HL-60 (cell line): ENCODE measurements around the gene OLFML2B.

ENCODE experiments used
- CTCF ChIP-seq: IDR thresholded peaks from one replicate; pipeline ENCODE4 v1.5.1; 2011; ENCODE audit warnings: low read length, control low read depth, inconsistent platforms; ENCODE audit not compliant: insufficient read depth
- GABPA ChIP-seq: IDR thresholded peaks from 2 replicates; pipeline ENCODE4 v1.6.1; 2012; ENCODE audit warnings: low read depth
- REST ChIP-seq: IDR thresholded peaks from 2 replicates; pipeline ENCODE4 v1.6.1; 2012; ENCODE audit warnings: low read depth; ENCODE audit not compliant: insufficient replicate concordance

- TF ChIP-seq CTCF, result no peak
- TF ChIP-seq REST, result no peak
- no peak for TF ChIP-seq GABPA
Measured at GRCh38 chr1:162015196-162015595, 8.5 kb downstream of the OLFML2B start.
